ENCODE data around the gene ABHD6. TPM values are rescaled to one million over a fixed set of nuclear protein-coding genes. Genes with fewer than 3 reads are reported as not detected.
A peak's percentile ranks its signal among the peaks of the same experiment; 100 is the strongest.

ABHD6 gene
- polyA plus RNA-seq, 1 donor from 2014 or later: 38.9 TPM

DNA sequence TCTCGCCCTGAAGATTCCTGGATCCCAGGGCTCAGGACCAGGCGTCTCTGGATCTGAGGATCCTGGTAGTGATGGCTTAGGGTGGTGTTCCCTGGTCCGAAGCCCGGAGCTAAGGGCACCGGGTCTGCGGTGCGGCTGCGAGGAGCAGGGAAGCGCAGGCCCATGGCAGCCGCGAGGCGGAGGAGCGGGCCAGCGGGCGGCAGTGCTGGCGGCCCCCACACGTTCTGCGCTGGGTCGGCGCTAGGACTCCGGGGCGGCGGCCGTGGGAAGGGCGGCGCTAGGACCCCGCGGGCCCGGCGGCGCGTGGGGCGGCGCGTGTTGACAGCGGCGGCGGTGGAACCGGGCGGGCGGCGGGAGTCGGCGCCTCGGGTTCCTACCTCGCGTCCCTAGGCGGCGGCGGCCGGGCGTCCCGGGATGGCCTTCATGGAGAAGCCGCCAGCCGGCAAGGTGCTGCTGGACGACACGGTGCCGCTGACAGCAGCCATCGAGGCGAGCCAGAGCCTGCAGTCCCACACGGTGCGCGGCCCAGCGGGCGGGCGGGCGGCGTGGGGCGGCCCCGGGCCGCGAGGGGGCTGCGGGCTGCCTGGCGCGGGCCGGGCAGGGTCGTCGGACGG is 95.1 kb downstream of the ABHD6 start, which contains the start of gene PXK:
TSS of gene PXK (plus strand) at position 318 of the 614 bp plus-strand sequence. CDS start at position 415, 97 bp downstream.
- Histone ChIP-seq H3K4me3 (ENCODE audit: low read length) (peak within 1 kb of the TSS; percentile 81), H2AFZ (ENCODE audit: low read depth, low read length) (peak within 1 kb of the TSS; percentile 21), H4K20me1 (ENCODE audit: insufficient read depth) (no peaks in the 10 kb centered on the region), H3K79me2 (replicated peaks; ENCODE audit: insufficient read depth, low read length) (peaks cover 5% of the 10 kb centered on the region), H3K4me2 (ENCODE audit: low read length) (peak within 1 kb of the TSS; percentile 90), H3F3A (ENCODE audit: insufficient read depth, low read length, poor library complexity, severe bottlenecking) (no peaks in the 10 kb centered on the region), H3K9me3 (ENCODE audit: low read length) (no peaks in the 10 kb centered on the region), H3K9ac (ENCODE audit: low read length) (peak within 1 kb of the TSS; percentile 68), H3K9me2 (ENCODE audit: insufficient read depth, low read length) (no peaks in the 10 kb centered on the region), H3K27ac (ENCODE audit: low read length) (peak within 1 kb of the TSS; percentile 20), H3K27me3 (ENCODE audit: insufficient read depth, low read depth, low read length) (no peaks in the 10 kb centered on the region), H3K36me3 (ENCODE audit: insufficient read depth, low read length) (no peaks in the 10 kb centered on the region)
- TF ChIP-seq EP300 (conservative IDR thresholded peaks at IDR 0.05; ENCODE audit: poor library complexity, severe bottlenecking) (peak; percentile 50), EZH2 (IDR thresholded peaks at IDR 0.05; ENCODE audit: borderline replicate concordance, insufficient read depth, low read length, poor library complexity, severe bottlenecking) (no peak), SMC3 (conservative IDR thresholded peaks at IDR 0.05; ENCODE audit: poor library complexity) (peak; percentile 53), RAD21 (conservative IDR thresholded peaks at IDR 0.05) (peak; percentile 36), TAF1 (IDR thresholded peaks at IDR 0.05; ENCODE audit: low read depth) (no peak), POLR2AphosphoS5 (IDR thresholded peaks at IDR 0.05) (peak; percentile 30), MXI1 (conservative IDR thresholded peaks at IDR 0.05; ENCODE audit: poor library complexity, severe bottlenecking) (peak; percentile 89)
- TF ChIP-seq, protein P1, sequence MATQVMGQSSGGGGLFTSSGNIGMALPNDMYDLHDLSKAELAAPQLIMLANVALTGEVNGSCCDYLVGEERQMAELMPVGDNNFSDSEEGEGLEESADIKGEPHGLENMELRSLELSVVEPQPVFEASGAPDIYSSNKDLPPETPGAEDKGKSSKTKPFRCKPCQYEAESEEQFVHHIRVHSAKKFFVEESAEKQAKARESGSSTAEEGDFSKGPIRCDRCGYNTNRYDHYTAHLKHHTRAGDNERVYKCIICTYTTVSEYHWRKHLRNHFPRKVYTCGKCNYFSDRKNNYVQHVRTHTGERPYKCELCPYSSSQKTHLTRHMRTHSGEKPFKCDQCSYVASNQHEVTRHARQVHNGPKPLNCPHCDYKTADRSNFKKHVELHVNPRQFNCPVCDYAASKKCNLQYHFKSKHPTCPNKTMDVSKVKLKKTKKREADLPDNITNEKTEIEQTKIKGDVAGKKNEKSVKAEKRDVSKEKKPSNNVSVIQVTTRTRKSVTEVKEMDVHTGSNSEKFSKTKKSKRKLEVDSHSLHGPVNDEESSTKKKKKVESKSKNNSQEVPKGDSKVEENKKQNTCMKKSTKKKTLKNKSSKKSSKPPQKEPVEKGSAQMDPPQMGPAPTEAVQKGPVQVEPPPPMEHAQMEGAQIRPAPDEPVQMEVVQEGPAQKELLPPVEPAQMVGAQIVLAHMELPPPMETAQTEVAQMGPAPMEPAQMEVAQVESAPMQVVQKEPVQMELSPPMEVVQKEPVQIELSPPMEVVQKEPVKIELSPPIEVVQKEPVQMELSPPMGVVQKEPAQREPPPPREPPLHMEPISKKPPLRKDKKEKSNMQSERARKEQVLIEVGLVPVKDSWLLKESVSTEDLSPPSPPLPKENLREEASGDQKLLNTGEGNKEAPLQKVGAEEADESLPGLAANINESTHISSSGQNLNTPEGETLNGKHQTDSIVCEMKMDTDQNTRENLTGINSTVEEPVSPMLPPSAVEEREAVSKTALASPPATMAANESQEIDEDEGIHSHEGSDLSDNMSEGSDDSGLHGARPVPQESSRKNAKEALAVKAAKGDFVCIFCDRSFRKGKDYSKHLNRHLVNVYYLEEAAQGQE (IDR thresholded peaks at IDR 0.05; ENCODE audit: borderline replicate concordance): no peak
- TF ChIP-seq, protein P2, sequence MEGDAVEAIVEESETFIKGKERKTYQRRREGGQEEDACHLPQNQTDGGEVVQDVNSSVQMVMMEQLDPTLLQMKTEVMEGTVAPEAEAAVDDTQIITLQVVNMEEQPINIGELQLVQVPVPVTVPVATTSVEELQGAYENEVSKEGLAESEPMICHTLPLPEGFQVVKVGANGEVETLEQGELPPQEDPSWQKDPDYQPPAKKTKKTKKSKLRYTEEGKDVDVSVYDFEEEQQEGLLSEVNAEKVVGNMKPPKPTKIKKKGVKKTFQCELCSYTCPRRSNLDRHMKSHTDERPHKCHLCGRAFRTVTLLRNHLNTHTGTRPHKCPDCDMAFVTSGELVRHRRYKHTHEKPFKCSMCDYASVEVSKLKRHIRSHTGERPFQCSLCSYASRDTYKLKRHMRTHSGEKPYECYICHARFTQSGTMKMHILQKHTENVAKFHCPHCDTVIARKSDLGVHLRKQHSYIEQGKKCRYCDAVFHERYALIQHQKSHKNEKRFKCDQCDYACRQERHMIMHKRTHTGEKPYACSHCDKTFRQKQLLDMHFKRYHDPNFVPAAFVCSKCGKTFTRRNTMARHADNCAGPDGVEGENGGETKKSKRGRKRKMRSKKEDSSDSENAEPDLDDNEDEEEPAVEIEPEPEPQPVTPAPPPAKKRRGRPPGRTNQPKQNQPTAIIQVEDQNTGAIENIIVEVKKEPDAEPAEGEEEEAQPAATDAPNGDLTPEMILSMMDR (IDR thresholded peaks at IDR 0.05; ENCODE audit: poor library complexity, severe bottlenecking): peak; percentile 46

GRCh38 chr3:58333206-58334012 is 95.8 kb downstream of the ABHD6 start:
- peaks cover 5% of the 10 kb centered on the region for H3K79me2 ChIP-seq (replicated peaks; ENCODE audit: insufficient read depth, low read length)
- TF ChIP-seq EP300 (conservative IDR thresholded peaks at IDR 0.05; ENCODE audit: poor library complexity, severe bottlenecking) (no peak), RAD21 (conservative IDR thresholded peaks at IDR 0.05) (peak; percentile 51), SMC3 (conservative IDR thresholded peaks at IDR 0.05; ENCODE audit: poor library complexity) (no peak)
- TF ChIP-seq, protein P1 (IDR thresholded peaks at IDR 0.05; ENCODE audit: borderline replicate concordance): no peak
- TF ChIP-seq, protein P2 (IDR thresholded peaks at IDR 0.05; ENCODE audit: poor library complexity, severe bottlenecking): peak; percentile 44
- H3K9me3 ChIP-seq (ENCODE audit: low read length): no peaks in the 10 kb centered on the region
- H3K27me3 ChIP-seq (ENCODE audit: insufficient read depth, low read depth, low read length): no peaks in the 10 kb centered on the region
- no peaks in the 10 kb centered on the region for H3K36me3 ChIP-seq (ENCODE audit: insufficient read depth, low read length)
- no peaks in the 10 kb centered on the region for H3F3A ChIP-seq (ENCODE audit: insufficient read depth, low read length, poor library complexity, severe bottlenecking)
- peak overlapping the region; percentile 20 for H3K27ac ChIP-seq (ENCODE audit: low read length)
- H3K9me2 ChIP-seq (ENCODE audit: insufficient read depth, low read length): no peaks in the 10 kb centered on the region
- H3K9ac ChIP-seq (ENCODE audit: low read length): peak overlapping the region; percentile 68
- H2AFZ ChIP-seq (ENCODE audit: low read depth, low read length): peak overlapping the region; percentile 10
- H3K4me3 ChIP-seq (ENCODE audit: low read length): peak overlapping the region; percentile 81
- H3K4me2 ChIP-seq (ENCODE audit: low read length): peak overlapping the region; percentile 90
- H4K20me1 ChIP-seq (ENCODE audit: insufficient read depth): no peaks in the 10 kb centered on the region

Data from neural cell (in vitro differentiated cells).